ENCODE data around the gene THOP1.

Gene THOP1

GRCh38 chr19:2854849-2855248 is 69.5 kb downstream of the THOP1 start:
- no peak for DNase-seq (ENCODE audit: low read depth in 3 of 3)

GRCh38 chr19:2856457-2857050 is 71.3 kb downstream of the THOP1 start:
- DNase-seq (ENCODE audit: low read depth in 3 of 3) = no peak

GRCh38 chr19:2858864-2859263 is 73.6 kb downstream of the THOP1 start:
- no peak for DNase-seq (ENCODE audit: low read depth in 3 of 3)

DNA sequence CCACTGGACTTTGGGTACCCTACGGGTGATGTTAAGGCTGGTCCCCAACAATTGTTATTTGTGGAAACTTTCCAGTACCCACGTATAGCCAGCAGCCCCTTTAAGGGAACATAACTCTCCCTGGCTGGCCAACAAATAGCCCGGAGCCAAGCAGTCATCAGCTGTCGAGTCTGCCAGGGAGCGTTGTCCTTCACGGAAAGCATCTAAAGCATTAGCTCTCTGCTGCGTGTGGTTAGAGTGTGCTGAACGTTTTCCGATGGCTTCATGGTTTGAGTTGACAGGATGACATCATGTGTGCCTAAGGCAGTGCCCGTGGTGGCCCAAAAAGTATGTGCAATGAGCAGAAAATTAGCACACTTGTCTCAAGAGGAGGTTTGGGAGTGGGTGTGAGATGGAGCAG is 78.5 kb downstream of the THOP1 start:
- no peak for DNase-seq (ENCODE audit: low read depth in 3 of 3)

Measured in stimulated activated CD4-positive, alpha-beta T cell treated with anti-CD3 and anti-CD28 coated beads, TNF-alpha, amount 100 ng/mL, for 24 hours (primary cell).